ENCODE results near the gene GFAP.

DNA sequence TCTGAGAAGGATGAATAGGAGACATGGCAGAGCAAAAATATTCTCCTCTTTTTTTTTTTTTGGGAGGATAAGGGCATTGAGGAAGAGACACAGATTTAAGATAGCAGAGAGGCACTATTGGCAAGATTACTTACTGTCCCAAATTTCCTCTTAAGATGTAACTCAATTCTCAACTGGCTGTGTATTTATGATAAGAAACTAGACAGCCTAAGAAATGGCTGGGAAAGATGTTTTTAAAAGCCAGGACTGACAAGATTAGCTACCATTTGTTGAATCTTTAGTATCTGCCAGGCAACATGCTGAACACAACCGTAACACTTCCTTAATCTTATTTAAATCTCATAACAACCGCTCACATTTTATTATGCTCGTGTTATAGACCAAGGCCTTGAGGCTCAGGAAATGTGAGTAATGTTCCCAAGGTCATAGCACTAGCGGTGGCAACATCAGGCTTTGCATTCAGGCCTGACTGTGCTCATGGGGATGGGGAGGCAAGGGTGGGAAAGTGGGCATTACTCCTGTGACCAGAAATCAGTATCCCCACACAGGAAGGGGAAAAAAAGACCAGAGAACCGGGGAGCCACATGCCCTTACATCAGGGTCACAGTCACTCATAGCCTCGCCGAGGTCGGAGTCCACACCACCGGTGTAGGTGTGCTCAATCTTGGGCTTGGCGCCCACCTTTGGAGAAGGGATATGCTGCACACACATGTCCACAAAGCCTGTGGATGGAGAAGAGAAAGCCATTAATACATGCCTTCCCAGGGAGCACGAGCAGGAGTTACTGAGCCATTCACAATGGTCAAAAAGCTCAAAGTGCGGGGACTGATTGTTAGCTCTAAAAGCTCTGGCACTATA is 52.0 kb downstream of the GFAP start:
- TF ChIP-seq, protein P1, sequence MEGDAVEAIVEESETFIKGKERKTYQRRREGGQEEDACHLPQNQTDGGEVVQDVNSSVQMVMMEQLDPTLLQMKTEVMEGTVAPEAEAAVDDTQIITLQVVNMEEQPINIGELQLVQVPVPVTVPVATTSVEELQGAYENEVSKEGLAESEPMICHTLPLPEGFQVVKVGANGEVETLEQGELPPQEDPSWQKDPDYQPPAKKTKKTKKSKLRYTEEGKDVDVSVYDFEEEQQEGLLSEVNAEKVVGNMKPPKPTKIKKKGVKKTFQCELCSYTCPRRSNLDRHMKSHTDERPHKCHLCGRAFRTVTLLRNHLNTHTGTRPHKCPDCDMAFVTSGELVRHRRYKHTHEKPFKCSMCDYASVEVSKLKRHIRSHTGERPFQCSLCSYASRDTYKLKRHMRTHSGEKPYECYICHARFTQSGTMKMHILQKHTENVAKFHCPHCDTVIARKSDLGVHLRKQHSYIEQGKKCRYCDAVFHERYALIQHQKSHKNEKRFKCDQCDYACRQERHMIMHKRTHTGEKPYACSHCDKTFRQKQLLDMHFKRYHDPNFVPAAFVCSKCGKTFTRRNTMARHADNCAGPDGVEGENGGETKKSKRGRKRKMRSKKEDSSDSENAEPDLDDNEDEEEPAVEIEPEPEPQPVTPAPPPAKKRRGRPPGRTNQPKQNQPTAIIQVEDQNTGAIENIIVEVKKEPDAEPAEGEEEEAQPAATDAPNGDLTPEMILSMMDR (IDR thresholded peaks at IDR 0.05; ENCODE audit: insufficient read depth, low read depth, low read length) = no peak
- no peak for TF ChIP-seq EZH2 (IDR thresholded peaks at IDR 0.05; ENCODE audit: insufficient read depth, low read length)

Measured in astrocyte (in vitro differentiated cells and primary cell).